Neural cell (in vitro differentiated cells): Measurements from ENCODE around the gene EIF4H. TPM values are rescaled to one million over a fixed set of nuclear protein-coding genes. Genes with fewer than 3 reads are reported as not detected.

Source experiments
- H2AFZ ChIP-seq: fragments of 200-600, 300-800 bp; sonication (generic), shearing (Covaris generic); 2 replicates; pipeline ENCODE4 v1.6.0; 2014; ENCODE audit warnings: low read depth, mild to moderate bottlenecking, antibody characterized with exemption, low read length, moderate library complexity
- H3F3A ChIP-seq: fragments of 200-600 bp; shearing (Covaris generic); 2 replicates; pipeline ENCODE4 v1.6.1; 2016; ENCODE audit warnings: mild to moderate bottlenecking, moderate library complexity, mixed read lengths, antibody characterized with exemption, low read length; ENCODE audit not compliant: insufficient read depth, poor library complexity, severe bottlenecking
- H3K27ac ChIP-seq: fragments of 200-600, 300-800 bp; sonication (generic), shearing (Covaris generic); 2 replicates; pipeline ENCODE4 v1.5.1; 2014; ENCODE audit warnings: mild to moderate bottlenecking, low read length, moderate library complexity
- H3K27me3 ChIP-seq: fragments of 300-800, 200-600 bp; sonication (generic), shearing (Covaris generic); 2 replicates; pipeline ENCODE4 v1.6.0; 2014; ENCODE audit warnings: mild to moderate bottlenecking, low read depth, low read length, moderate library complexity; ENCODE audit not compliant: insufficient read depth
- H3K36me3 ChIP-seq: fragments of 300-800, 200-600 bp; sonication (generic), shearing (Covaris generic); 2 replicates; pipeline ENCODE4 v1.5.1; 2014; ENCODE audit warnings: mild to moderate bottlenecking, antibody characterized with exemption, low read length, moderate library complexity; ENCODE audit not compliant: insufficient read depth
- H3K4me2 ChIP-seq: fragments of 300-800, 200-600 bp; sonication (generic), shearing (Covaris generic); 2 replicates; pipeline ENCODE4 v1.6.0; 2014; ENCODE audit warnings: mild to moderate bottlenecking, low read length
- H3K4me3 ChIP-seq: fragments of 300-800, 200-600 bp; sonication (generic), shearing (Covaris generic); 2 replicates; pipeline ENCODE4 v1.5.1; 2014; ENCODE audit warnings: mild to moderate bottlenecking, low read length, moderate library complexity
- H3K79me2 ChIP-seq: fragments of 200-600 bp; shearing (Covaris generic); replicated peaks from 2 replicates; pipeline ENCODE4 v1.6.0; 2014; ENCODE audit warnings: mild to moderate bottlenecking, low read length, moderate library complexity; ENCODE audit not compliant: insufficient read depth
- H3K9ac ChIP-seq: fragments of 300-800, 200-600 bp; sonication (generic), shearing (Covaris generic); 2 replicates; pipeline ENCODE4 v1.6.1; 2016; ENCODE audit warnings: mild to moderate bottlenecking, low read length, mixed read lengths
- H3K9me2 ChIP-seq: fragments of 200-600 bp; shearing (Covaris generic); 2 replicates; pipeline ENCODE4 v1.6.1; 2016; ENCODE audit warnings: mild to moderate bottlenecking, low read length, mixed read lengths; ENCODE audit not compliant: insufficient read depth
- H3K9me3 ChIP-seq: fragments of 200-600, 300-800 bp; sonication (generic), shearing (Covaris generic); 2 replicates; pipeline ENCODE4 v1.6.1; 2016; ENCODE audit warnings: mild to moderate bottlenecking, mixed run types, low read length, moderate library complexity, mixed read lengths
- H4K20me1 ChIP-seq: fragments of 200-600 bp; shearing (Covaris generic); 2 replicates; pipeline ENCODE4 v1.6.1; 2016; ENCODE audit warnings: mild to moderate bottlenecking, mixed run types; ENCODE audit not compliant: insufficient read depth
- CTCF ChIP-seq: fragments of 450-650 bp; IDR thresholded peaks from 2 replicates; pipeline ENCODE4 v1.5.1; 2014; ENCODE audit warnings: antibody characterized with exemption, mild to moderate bottlenecking, moderate library complexity; ENCODE audit not compliant: poor library complexity, severe bottlenecking
- EP300 ChIP-seq: fragments of 450-650 bp; conservative IDR thresholded peaks from 2 replicates; pipeline ENCODE4 v1.6.1; 2014; ENCODE audit warnings: antibody characterized with exemption, mild to moderate bottlenecking, moderate library complexity; ENCODE audit not compliant: poor library complexity, severe bottlenecking
- EZH2 ChIP-seq: fragments of 200-600, 300-800 bp; shearing (Covaris generic), sonication (generic); IDR thresholded peaks from 2 replicates; pipeline ENCODE4 v1.6.1; 2014; ENCODE audit warnings: antibody characterized with exemption, low read length, borderline replicate concordance, mild to moderate bottlenecking; ENCODE audit not compliant: insufficient read depth, poor library complexity, severe bottlenecking
- MXI1 ChIP-seq: fragments of 450-650 bp; conservative IDR thresholded peaks from 2 replicates; pipeline ENCODE4 v1.6.1; 2014; ENCODE audit warnings: antibody characterized with exemption, mild to moderate bottlenecking; ENCODE audit not compliant: poor library complexity, severe bottlenecking
- POLR2AphosphoS5 ChIP-seq: IDR thresholded peaks from 2 replicates; pipeline ENCODE4 v1.6.1; 2012
- RAD21 ChIP-seq: fragments of 450-650 bp; conservative IDR thresholded peaks from 2 replicates; pipeline ENCODE4 v1.6.1; 2014; ENCODE audit warnings: antibody characterized with exemption, mild to moderate bottlenecking, moderate library complexity
- REST ChIP-seq: IDR thresholded peaks from 2 replicates; pipeline ENCODE4 v1.6.1; 2012; ENCODE audit warnings: borderline replicate concordance
- SMC3 ChIP-seq: fragments of 450-650 bp; conservative IDR thresholded peaks from 2 replicates; pipeline ENCODE4 v1.6.1; 2014; ENCODE audit warnings: antibody characterized with exemption, mild to moderate bottlenecking, moderate library complexity; ENCODE audit not compliant: poor library complexity
- TAF1 ChIP-seq: IDR thresholded peaks from 2 replicates; pipeline ENCODE4 v1.6.1; 2012; ENCODE audit warnings: low read depth
- polyA plus RNA-seq: library from polyadenylated mRNA; depleted of rRNA; stranded (reverse); fragments of >200 nt; gene quantifications from 2 replicates; pipeline ENCODE4 v1.2.3, GENCODE V29; 2014

Gene EIF4H
- polyA plus RNA-seq, 1 donor from 2014 or later = 170 TPM

GRCh38 chr7:74187915-74188675, 13.9 kb downstream of the EIF4H start:
- no peak overlapping the region for H3K9ac ChIP-seq
- no peaks in the 10 kb centered on the region for H3K27me3 ChIP-seq
- no peak overlapping the region for H3K27ac ChIP-seq
- H3K4me3 ChIP-seq = no peak overlapping the region
- H3K9me3 ChIP-seq = no peaks in the 10 kb centered on the region
- H3F3A ChIP-seq = no peaks in the 10 kb centered on the region
- no peak for TF ChIP-seq CTCF
- TF ChIP-seq SMC3 = no peak
- no peak for TF ChIP-seq TAF1
- TF ChIP-seq RAD21 = no peak
- no peak for TF ChIP-seq EP300
- no peak for TF ChIP-seq MXI1
- TF ChIP-seq POLR2AphosphoS5 = no peak
- no peak for TF ChIP-seq REST
- no peak for TF ChIP-seq EZH2
- peaks cover 17% of the 10 kb centered on the region for H4K20me1 ChIP-seq
- no peak overlapping the region for H2AFZ ChIP-seq
- no peak overlapping the region for H3K4me2 ChIP-seq
- no peaks in the 10 kb centered on the region for H3K9me2 ChIP-seq
- no peaks in the 10 kb centered on the region for H3K36me3 ChIP-seq
- peaks cover 54% of the 10 kb centered on the region for H3K79me2 ChIP-seq

- Histone ChIP-seq H3K27me3 (no peaks in the 10 kb centered on the region), H4K20me1 (peaks cover 9% of the 10 kb centered on the region), H3K9me2 (no peaks in the 10 kb centered on the region), H3F3A (no peaks in the 10 kb centered on the region), H3K9me3 (no peaks in the 10 kb centered on the region), H3K79me2 (peaks cover 32% of the 10 kb centered on the region), H3K36me3 (peaks cover 6% of the 10 kb centered on the region), H3K4me2 (no peak overlapping the region), H2AFZ (no peak overlapping the region), H3K4me3 (no peak overlapping the region), H3K9ac (no peak overlapping the region), H3K27ac (no peak overlapping the region)
- TF ChIP-seq TAF1 (no peak), EP300 (no peak), RAD21 (no peak)
Observed at GRCh38 chr7:74190259-74190658, 16.1 kb downstream of the EIF4H start.
